Measurements from ENCODE around the gene DOCK8.

DNA sequence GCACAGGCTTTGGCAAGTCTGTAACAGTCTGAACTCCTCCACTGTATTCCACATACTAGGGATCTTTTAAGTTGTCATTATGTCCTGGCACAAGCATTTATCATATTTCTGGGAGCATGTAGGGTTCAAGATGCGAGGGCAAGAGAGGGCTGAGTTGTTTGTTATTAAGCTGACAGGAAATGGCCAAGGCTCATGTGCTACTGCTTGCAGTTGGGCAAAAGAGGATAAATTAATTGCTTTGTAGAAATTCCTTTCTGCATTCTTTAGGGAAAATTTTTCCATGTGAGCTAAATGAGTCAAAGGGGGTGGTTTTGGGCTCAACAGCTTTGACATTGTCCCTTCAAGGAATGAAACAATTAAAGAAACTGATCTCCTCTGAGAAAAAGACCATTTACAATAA lies 35.4 kb downstream of the DOCK8 start:
- TF ChIP-seq, protein P1, sequence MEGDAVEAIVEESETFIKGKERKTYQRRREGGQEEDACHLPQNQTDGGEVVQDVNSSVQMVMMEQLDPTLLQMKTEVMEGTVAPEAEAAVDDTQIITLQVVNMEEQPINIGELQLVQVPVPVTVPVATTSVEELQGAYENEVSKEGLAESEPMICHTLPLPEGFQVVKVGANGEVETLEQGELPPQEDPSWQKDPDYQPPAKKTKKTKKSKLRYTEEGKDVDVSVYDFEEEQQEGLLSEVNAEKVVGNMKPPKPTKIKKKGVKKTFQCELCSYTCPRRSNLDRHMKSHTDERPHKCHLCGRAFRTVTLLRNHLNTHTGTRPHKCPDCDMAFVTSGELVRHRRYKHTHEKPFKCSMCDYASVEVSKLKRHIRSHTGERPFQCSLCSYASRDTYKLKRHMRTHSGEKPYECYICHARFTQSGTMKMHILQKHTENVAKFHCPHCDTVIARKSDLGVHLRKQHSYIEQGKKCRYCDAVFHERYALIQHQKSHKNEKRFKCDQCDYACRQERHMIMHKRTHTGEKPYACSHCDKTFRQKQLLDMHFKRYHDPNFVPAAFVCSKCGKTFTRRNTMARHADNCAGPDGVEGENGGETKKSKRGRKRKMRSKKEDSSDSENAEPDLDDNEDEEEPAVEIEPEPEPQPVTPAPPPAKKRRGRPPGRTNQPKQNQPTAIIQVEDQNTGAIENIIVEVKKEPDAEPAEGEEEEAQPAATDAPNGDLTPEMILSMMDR (IDR thresholded peaks at IDR 0.05) = no peak
- TF ChIP-seq POLR2AphosphoS5 (IDR thresholded peaks at IDR 0.05) (no peak), POLR2A (IDR thresholded peaks at IDR 0.05) (no peak)
